GM19025 (cell line): ENCODE measurements around the gene KRTAP6-3.

Experiments
- ATAC-seq: cut with Tn5 transposase; IDR thresholded peaks from one replicate; pipeline ENCODE4 v1.9.1; 2021; ENCODE audit warnings: mild to moderate bottlenecking, low read depth, moderate library complexity; ENCODE audit not compliant: unreplicated experiment

Gene KRTAP6-3

GRCh38 chr21:30592140-30592539 lies at the start of gene KRTAP6-3:
Gene KRTAP6-3, plus strand, starts transcription at chr21:30592440. Its CDS starts 6 bp downstream, at chr21:30592446.
- ATAC-seq, result no peak

- ATAC-seq, result no peak
Measured at GRCh38 chr21:30552782-30553181, 39.5 kb upstream of the KRTAP6-3 start.

DNA sequence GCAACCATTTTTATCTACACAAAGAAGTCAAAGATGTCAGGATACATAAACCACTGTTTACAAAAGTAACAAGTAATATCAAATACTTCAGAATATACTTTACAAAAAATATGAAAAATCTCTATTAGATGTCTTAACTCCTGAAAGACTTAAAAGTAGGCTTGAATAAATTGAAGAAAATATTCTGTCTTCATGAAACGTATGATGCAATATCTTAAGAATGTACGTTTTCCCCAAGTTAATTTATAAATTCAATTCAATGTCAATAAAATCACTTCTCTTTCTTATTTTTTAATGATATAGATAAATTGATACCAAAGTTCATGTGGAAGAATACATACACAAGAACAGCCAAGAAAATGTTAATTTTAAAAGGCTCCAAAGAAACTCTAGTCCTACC lies 37.1 kb upstream of the KRTAP6-3 start:
- no peak for ATAC-seq

- no peak for ATAC-seq
Measured at GRCh38 chr21:30561264-30561895, 30.9 kb upstream of the KRTAP6-3 start, which contains the start of gene KRTAP19-7. Gene KRTAP19-7, minus strand, starts transcription at chr21:30561314. Its CDS starts 25 bp downstream, at chr21:30561289.

DNA sequence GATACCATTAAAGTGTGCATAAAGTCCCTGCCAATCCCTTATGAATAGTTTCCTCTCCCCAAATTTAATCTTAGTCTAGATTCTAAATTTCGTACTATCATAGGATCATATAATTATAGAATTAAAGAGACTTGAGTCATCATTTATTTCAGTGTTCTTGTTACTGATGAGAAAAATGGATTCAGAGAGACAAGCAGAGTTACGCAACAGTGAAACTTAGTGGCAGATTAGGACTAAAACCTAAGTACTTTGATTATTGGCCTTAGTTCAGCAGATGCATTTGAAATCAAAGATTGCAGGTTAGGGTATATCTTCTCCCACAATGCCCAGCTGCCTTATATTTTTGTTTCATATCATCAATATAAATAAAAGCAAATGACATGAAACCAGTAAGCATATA lies 30.3 kb upstream of the KRTAP6-3 start:
- no peak for ATAC-seq

DNA sequence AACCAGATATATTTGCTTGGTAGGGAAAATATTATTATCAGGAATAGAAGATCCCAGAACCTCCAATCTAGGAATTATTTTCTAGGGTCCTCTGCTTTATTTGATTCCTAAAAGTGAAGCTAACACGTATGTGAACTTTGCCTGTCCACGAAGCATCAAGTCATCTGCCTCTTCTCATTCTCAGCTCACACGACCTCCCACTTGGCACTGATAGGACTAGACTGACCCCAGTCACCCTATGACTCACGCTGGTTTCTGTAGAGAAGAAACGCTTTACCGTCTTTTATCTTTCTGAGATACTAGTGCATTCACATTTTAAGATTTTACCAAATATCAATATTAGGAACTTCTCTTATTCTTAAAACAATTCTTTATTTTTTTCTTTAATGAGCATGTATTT lies 29.2 kb upstream of the KRTAP6-3 start:
- ATAC-seq, result no peak

DNA sequence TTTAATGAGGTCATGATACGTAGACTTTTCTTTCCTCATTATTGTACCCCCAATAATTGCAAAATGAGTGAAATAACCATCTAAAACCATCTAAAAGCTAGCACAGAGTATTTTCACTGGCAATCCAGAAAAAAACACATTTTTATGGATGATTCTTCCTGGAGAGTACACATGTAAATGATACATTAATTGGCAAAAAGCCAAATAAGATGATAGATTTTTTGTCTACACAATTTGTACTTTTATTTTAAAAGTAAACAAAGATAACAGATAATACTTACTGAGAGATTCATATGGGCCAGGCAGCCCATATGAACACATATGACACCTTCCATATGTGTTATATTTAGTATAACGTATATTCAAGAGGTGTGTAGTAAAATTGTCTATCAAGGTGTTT lies 28.6 kb upstream of the KRTAP6-3 start:
- no peak for ATAC-seq

- ATAC-seq, result no peak
Measured at GRCh38 chr21:30567617-30568016, 24.6 kb upstream of the KRTAP6-3 start.

DNA sequence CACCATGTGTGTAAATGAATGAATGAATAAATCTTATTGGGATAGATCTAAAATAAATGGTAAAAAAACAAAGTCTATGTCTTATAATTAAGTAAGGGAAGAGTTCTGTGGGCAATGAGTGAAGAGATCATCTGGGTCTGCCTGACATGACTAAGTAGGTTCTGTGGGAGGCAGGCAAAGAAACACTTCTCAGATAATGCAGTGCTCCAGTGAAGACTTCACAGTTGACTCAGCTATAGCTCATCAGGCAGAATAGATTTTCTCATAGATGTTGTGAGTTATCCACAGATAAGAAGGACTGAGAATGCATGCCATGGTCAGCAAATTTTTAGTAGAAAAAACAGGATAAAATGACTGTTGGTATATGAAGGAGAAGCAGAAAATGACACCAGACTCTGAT lies 14.5 kb upstream of the KRTAP6-3 start:
- no peak for ATAC-seq

DNA sequence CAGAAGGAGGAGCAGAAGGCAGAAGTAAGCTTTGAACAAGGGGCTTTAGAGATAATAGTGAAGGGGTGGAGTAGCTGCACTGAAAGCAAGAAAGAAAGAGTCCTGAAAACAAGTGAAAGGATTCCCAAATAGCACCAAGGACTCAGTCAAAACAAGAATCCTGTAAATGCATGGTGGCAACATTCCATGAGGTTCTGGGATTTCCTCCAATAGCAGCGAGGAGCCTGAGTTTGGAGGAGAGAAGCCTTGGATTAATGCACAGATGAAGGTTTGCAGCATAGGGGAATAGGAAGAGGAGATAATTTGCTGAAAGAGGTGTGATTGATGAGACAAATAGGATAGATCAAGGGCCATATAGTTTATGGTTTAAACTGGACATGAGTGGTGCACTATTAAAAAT lies 12.9 kb upstream of the KRTAP6-3 start:
- no peak for ATAC-seq

DNA sequence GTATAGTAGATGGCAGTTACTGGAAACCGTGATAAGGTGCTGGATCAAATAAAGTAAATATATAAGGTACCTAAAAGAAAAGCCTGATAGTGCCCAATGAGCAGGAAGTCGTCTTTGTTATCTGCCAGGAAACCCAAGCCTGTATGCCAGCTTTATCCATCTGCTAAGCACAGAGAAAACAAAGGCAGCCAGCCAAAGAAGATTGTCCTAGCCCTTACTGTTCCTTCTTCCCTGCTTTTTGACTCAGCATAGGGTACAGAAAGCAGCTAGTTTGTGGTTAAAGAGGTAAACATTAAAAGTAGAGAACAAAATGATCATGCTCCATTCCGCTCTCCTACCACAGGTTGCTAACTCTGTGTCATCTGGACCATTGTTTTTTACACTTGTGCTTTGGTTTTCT lies 12.1 kb upstream of the KRTAP6-3 start:
- ATAC-seq, result no peak

- no peak for ATAC-seq
Measured at GRCh38 chr21:30582870-30583269, 9.4 kb upstream of the KRTAP6-3 start.

- ATAC-seq, result no peak
Measured at GRCh38 chr21:30590297-30590696, 1.9 kb upstream of the KRTAP6-3 start, which contains the start of gene KRTAP22-2. Gene KRTAP22-2, minus strand, starts transcription at chr21:30590397.

DNA sequence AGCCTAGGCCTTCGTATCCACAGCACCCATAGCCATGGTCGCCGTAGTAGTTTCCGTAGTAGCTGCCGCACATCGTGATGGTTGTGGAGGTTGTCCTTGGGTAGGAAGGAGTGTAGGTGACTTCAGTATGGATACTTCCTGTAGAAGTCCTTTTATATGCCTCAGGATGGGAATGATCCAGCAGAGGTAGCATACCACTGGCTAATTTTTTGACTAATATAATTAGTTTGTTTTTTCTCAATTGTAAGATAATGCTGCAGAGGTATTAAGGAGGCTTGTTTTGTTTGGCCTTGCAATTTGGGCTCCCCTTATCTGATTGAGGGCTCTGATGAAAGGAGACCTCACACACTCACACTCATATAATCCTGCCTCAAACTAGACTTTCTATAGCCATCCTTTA lies 6.6 kb downstream of the KRTAP6-3 start, which contains the start of gene KRTAP6-2:
Gene KRTAP6-2, minus strand, starts transcription at position 101 of the 400 bp plus-strand sequence. Its CDS starts 28 bp downstream, at position 73.
- no peak for ATAC-seq

- ATAC-seq, result no peak
Measured at GRCh38 chr21:30600787-30601186, 8.5 kb downstream of the KRTAP6-3 start, which contains the start of gene KRTAP22-1. Gene KRTAP22-1, plus strand, starts transcription at chr21:30601087.

DNA sequence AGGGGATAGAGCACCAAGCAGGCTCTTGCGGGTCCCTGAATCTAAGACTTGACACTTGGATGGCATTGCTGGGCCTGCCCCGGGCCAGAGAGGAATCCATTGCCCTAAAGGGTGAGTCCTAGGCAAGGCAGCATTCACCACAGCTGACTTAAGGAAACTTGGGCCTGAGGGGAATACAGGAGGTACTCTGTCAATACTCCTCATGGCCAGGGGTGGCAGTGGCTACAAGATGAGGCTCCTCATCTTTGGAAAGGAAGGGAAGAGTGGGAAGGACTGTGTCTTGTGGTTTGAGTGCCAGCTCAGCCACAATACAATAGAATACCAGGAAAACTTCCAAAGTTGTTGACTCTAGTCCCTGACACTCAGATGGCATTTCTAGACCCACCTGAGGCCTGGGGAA lies 13.7 kb downstream of the KRTAP6-3 start:
- no peak for ATAC-seq

- ATAC-seq, result no peak
Measured at GRCh38 chr21:30612132-30612531, 19.9 kb downstream of the KRTAP6-3 start.

GRCh38 chr21:30613836-30614235 lies 21.6 kb downstream of the KRTAP6-3 start, which contains the start of gene KRTAP6-1:
Gene KRTAP6-1, minus strand, starts transcription at chr21:30613930. Its CDS starts 26 bp downstream, at chr21:30613904.
- ATAC-seq, result no peak

DNA sequence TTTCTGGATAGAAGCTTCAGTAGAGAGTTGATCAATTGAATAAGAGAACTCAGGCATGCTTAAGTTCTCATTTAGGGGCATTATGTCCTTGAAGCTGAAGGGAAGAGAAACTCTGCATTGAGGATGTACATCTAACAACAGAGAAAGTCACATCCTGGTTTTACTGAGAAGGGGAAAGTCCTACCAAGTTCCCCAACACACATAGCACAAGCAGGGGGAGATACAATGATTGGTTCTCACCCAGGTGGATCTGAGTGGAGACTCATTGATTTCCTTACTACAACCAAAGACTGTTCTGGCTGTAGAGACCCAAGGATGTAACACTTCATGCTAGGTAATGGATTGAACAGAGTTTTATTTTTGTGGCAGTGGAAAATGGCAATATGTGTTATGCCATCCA lies 23.0 kb downstream of the KRTAP6-3 start:
- ATAC-seq, result no peak

DNA sequence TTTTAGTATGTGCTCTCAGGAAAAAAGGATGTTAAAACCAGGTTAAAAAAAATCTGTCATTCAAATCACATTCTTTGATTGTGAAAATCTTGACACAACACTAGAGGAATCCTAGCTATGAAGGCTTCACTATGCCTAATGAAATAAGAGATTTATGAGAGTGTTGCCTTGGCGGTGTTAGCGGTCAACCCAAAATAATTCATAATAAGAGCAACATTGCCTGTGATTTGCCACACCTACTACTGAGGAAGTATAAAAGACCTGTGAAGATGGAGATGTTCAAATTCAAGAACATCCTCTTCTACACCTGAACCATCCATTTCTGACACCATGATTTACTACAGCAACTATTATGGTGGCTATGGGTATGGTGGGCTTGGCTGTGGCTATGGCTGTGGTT lies 23.9 kb downstream of the KRTAP6-3 start, which contains the start of gene KRTAP20-1:
Gene KRTAP20-1, plus strand, starts transcription at position 301 of the 400 bp plus-strand sequence. Its CDS starts 30 bp downstream, at position 331.
- ATAC-seq, result no peak

DNA sequence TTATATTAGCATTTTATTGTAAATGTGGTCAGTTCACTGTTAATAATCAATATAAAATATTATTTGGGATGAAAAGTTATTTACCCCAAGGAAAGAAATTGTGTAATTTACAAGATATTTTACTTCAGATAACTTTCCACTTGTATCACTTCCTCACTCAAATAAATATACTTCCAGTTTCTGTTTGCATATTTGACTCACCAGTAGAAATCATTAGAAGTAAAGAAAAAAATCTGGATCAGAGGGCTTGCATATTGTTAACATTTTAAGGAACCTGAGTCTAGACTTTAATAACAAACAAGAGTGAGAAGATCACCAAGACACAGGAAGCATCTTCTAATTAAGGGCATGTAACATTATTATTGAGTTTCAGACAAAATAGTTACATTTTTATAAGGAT lies 27.8 kb downstream of the KRTAP6-3 start:
- no peak for ATAC-seq

DNA sequence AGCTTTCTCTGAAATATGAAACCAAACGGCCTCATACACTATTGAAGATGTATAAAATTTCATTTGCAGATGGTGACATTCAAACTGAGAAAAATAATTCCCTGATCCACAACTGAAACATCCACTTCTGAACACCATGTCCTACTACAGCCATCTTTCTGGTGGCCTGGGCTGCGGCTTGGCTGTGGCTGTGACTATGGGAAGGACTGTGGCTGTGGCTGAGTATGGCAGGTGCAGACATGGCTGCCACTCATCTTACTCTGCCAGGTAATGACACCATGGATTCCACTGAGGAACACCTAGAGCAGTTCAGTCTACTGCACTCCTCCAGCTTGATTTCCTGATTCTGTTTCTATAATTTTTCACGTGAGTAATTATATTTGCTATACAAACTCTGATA lies 28.3 kb downstream of the KRTAP6-3 start, which contains the start of gene KRTAP20-4:
Gene KRTAP20-4, plus strand, starts transcription at position 106 of the 400 bp plus-strand sequence.
- ATAC-seq, result no peak
